PC-9 (cell line): ENCODE data around the gene CEBPA.

Experiments used
- EZH2 ChIP-seq: fragments of 200-600 bp; sonication (generic); IDR thresholded peaks from 2 replicates; pipeline ENCODE4 v1.8.0; 2017; ENCODE audit warnings: antibody characterized with exemption, low read depth
- TF ChIP-seq, protein P1 (sequence below): fragments of 200-600 bp; sonication (generic); conservative IDR thresholded peaks from 2 replicates; pipeline ENCODE4 v1.6.1; 2017; ENCODE audit warnings: mixed run types, antibody characterized with exemption, mild to moderate bottlenecking, moderate library complexity

DNA sequence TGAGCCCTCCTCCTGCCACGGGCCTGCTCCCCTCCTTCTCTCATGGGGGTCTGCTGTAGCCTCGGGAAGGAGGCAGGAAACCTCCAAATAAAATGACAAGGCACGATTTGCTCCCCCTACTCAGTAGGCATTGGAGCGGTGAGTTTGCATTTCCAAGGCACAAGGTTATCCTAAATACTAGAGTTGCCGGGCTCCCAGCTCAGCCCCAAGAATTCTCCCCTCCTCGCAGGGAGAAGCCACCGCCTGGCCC is 1.5 kb downstream of the CEBPA start:
- TF ChIP-seq, protein P1, sequence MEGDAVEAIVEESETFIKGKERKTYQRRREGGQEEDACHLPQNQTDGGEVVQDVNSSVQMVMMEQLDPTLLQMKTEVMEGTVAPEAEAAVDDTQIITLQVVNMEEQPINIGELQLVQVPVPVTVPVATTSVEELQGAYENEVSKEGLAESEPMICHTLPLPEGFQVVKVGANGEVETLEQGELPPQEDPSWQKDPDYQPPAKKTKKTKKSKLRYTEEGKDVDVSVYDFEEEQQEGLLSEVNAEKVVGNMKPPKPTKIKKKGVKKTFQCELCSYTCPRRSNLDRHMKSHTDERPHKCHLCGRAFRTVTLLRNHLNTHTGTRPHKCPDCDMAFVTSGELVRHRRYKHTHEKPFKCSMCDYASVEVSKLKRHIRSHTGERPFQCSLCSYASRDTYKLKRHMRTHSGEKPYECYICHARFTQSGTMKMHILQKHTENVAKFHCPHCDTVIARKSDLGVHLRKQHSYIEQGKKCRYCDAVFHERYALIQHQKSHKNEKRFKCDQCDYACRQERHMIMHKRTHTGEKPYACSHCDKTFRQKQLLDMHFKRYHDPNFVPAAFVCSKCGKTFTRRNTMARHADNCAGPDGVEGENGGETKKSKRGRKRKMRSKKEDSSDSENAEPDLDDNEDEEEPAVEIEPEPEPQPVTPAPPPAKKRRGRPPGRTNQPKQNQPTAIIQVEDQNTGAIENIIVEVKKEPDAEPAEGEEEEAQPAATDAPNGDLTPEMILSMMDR = no peak
- TF ChIP-seq EZH2 = no peak
